GM19099 (cell line): ENCODE data around the gene GALNT2.

Source experiments
- POLR2A ChIP-seq: IDR thresholded peaks from 3 replicates; pipeline ENCODE4 v1.6.1; 2011; ENCODE audit warnings: low read depth; ENCODE audit not compliant: insufficient read length; ENCODE audit errors: extremely low read depth

Gene GALNT2

GRCh38 chr1:230322967-230323547 lies 256.0 kb downstream of the GALNT2 start:
- TF ChIP-seq POLR2A = no peak

GRCh38 chr1:230323686-230324085 lies 256.6 kb downstream of the GALNT2 start:
- no peak for TF ChIP-seq POLR2A

- TF ChIP-seq POLR2A = no peak
These were observed 260.2 kb downstream of the GALNT2 start for GRCh38 chr1:230326971-230327891.

- TF ChIP-seq POLR2A = no peak
These were observed 260.9 kb downstream of the GALNT2 start for GRCh38 chr1:230327892-230328284.

GRCh38 chr1:230328342-230329015 lies 261.4 kb downstream of the GALNT2 start:
- no peak for TF ChIP-seq POLR2A

- no peak for TF ChIP-seq POLR2A
These were observed 263.1 kb downstream of the GALNT2 start for GRCh38 chr1:230330157-230330556.
